ENCODE measurements around the gene FMN1.

The FMN1 gene

GRCh38 chr15:33111041-33111451 is 83.5 kb downstream of the FMN1 start:
- TF ChIP-seq CTCF (conservative IDR thresholded peaks at IDR 0.05) (no peak), ZFX (IDR thresholded peaks at IDR 0.05) (no peak)
- H3K27ac ChIP-seq: no peak overlapping the region

GRCh38 chr15:33109345-33109744 is 85.2 kb downstream of the FMN1 start:
- TF ChIP-seq ZFX (IDR thresholded peaks at IDR 0.05) (no peak), CTCF (conservative IDR thresholded peaks at IDR 0.05) (no peak)
- no peak overlapping the region for H3K27ac ChIP-seq

- no peak overlapping the region for H3K27ac ChIP-seq
- TF ChIP-seq ZFX (IDR thresholded peaks at IDR 0.05) (no peak), CTCF (conservative IDR thresholded peaks at IDR 0.05) (no peak)
Measured at GRCh38 chr15:33108518-33108917, 86.0 kb downstream of the FMN1 start.

- no peak overlapping the region for H3K27ac ChIP-seq
- TF ChIP-seq CTCF (conservative IDR thresholded peaks at IDR 0.05): no peak
- no peak for TF ChIP-seq ZFX (IDR thresholded peaks at IDR 0.05)
Measured at GRCh38 chr15:33107950-33108349, 86.6 kb downstream of the FMN1 start.

GRCh38 chr15:33104212-33104611 is 90.3 kb downstream of the FMN1 start:
- no peak overlapping the region for H3K27ac ChIP-seq
- TF ChIP-seq CTCF (conservative IDR thresholded peaks at IDR 0.05): no peak
- no peak for TF ChIP-seq ZFX (IDR thresholded peaks at IDR 0.05)

GRCh38 chr15:33101036-33101435 is 93.5 kb downstream of the FMN1 start:
- TF ChIP-seq ZFX (IDR thresholded peaks at IDR 0.05) (no peak), CTCF (conservative IDR thresholded peaks at IDR 0.05) (no peak)
- no peak overlapping the region for H3K27ac ChIP-seq

- H3K27ac ChIP-seq: no peak overlapping the region
- TF ChIP-seq CTCF (conservative IDR thresholded peaks at IDR 0.05) (no peak), ZFX (IDR thresholded peaks at IDR 0.05) (no peak)
Measured at GRCh38 chr15:33100314-33100713, 94.2 kb downstream of the FMN1 start.

Measured in C4-2B (cell line).